Heart left ventricle (tissue), 16 donors: ENCODE results near the gene IFNA21. TPM values are rescaled to one million over a fixed set of nuclear protein-coding genes. Genes with fewer than 3 reads are reported as not detected.
"Not testable (repeated sequence)": the region's sequence is repeated elsewhere in the genome, so short reads cannot be mapped to it uniquely, and the experiment has no call there.

Experiments
- ATAC-seq, 4 donors: fragments of 200-7000 bp; cut with Tn5 transposase; one replicate each; pipeline ENCODE4 v1.9.1; 2020 to 2022; ENCODE audit warnings: moderate library complexity in 4 of 4, mild to moderate bottlenecking in 3 of 4, moderate number of reproducible peaks in 1 of 4
- DNase-seq, 5 donors: peaks; one replicate each; pipeline ENCODE4 v3.0.0-alpha.2; 2020
- H3K27ac ChIP-seq, 12 donors: fragments of 200-600 bp; sonication (generic) in 4 of 12; one replicate each; pipeline versions ENCODE4 v1.5.0 to v1.8.0; 2016 to 2022; ENCODE audit warnings: mild to moderate bottlenecking in 2 of 12
- H3K27me3 ChIP-seq, 9 donors: fragments of 200-600 bp; sonication (generic) in 2 of 9; one replicate each; pipeline versions ENCODE4 v1.5.1 to v1.8.0; 2016 to 2022; ENCODE audit warnings: mild to moderate bottlenecking in 3 of 9
- H3K36me3 ChIP-seq, 9 donors: fragments of 200-600 bp; sonication (generic) in 2 of 9; one replicate each; pipeline versions ENCODE4 v1.5.0 to v1.8.0; 2018 to 2022; ENCODE audit warnings: mild to moderate bottlenecking in 2 of 9
- H3K4me1 ChIP-seq, 12 donors: fragments of 200-600 bp; sonication (generic) in 4 of 12; one replicate each; pipeline versions ENCODE4 v1.5.0 to v1.8.0; 2016 to 2022; ENCODE audit warnings: mild to moderate bottlenecking in 3 of 12
- H3K4me3 ChIP-seq, 12 donors: fragments of 200-600 bp; sonication (generic) in 4 of 12; one replicate each; pipeline versions ENCODE4 v1.5.0 to v1.8.0; 2017 to 2022; ENCODE audit warnings: mild to moderate bottlenecking in 9 of 12, moderate library complexity in 4 of 12
- H3K9me3 ChIP-seq, 12 donors: fragments of 200-600 bp; sonication (generic) in 4 of 12; one replicate each; pipeline versions ENCODE4 v1.5.0 to v1.8.0; 2016 to 2022; ENCODE audit warnings: mild to moderate bottlenecking in 1 of 12
- CTCF ChIP-seq, 12 donors: fragments of 200-600 bp; sonication (generic) in 4 of 12; IDR thresholded peaks; one replicate each; pipeline versions ENCODE4 v1.5.0 to v1.8.0; 2018 to 2022; ENCODE audit warnings: antibody characterized with exemption in 12 of 12, mild to moderate bottlenecking in 5 of 12
- POLR2A ChIP-seq, 2 donors: fragments of 450-650 bp; IDR thresholded peaks; one replicate each; pipeline ENCODE4 v1.6.1; 2017; ENCODE audit warnings: antibody characterized with exemption in 2 of 2, mild to moderate bottlenecking in 2 of 2, moderate library complexity in 2 of 2
- WGBS, 4 donors: extraction: QIAGEN DNeasy Blood & Tissue Kit in 2 of 4; methylation state at CpG; one replicate each; pipeline versions ENCODE4 v1.1.5 to v1.1.7; 2013 to 2018; 5-methylcytosine and 5-hydroxymethylcytosine counted together
- intact Hi-C, 10 donors: fragments of 100-400 bp; cut with DNase I; formaldehyde crosslinking; loops; one replicate each; pipeline versions ENCODE4 v1.11.1 to v1.14.2; 2022
- polyA plus RNA-seq, 2 donors: library from polyadenylated mRNA; stranded (reverse); fragments of 200-250 nt; gene quantifications; one replicate each; pipeline ENCODE4 v1.2.3, GENCODE V29; 2013
- total RNA-seq, 9 donors: library from RNA; depleted of rRNA in 2 of 9; stranded (reverse); fragments of >200 nt in 2 of 9; fragmentation: NEBNext Ultra II Directional in 3 of 9; extraction: Animal tissue kit (Norgen Biotek cat#: 25700) in 3 of 9; gene quantifications; one replicate each; pipeline versions ENCODE4 v1.1.0 to v1.2.4, GENCODE V29; 2016 to 2023
- donor health status: ischemic (EF 13 %, LVEDD 7.1; RV severe dilation, severe dysfunction).
- donor health status: healthy with polysubstance abuse.
- donor health status: DM: no; HTN: yes; CAD: no.
- donor health status: DM: no; HTN: no; CAD: no.
- donor health status: ischemic (EF 25% LVEDD 6.9; RV normal size, moderate dysfunction).
- donor health status: ischemic (EF 25% LVEDD 5.7; RV mildly dilated, moderate dysfunction).
- donor health status: healthy.
- donor health status: DM: yes; HTN: yes; CAD: no.
- donor health status: ischemic (EF 35%, LVEDD 5.7; RV mildly dilated, moderate dysfunction).
- donor health status: nonischemic (EF 11% LVEDD 7.7; RV severe dilation, severe dysfunction).
- donor health status: DM: yes; HTN: yes; CAD: no.
- donor health status: PGD.
- donor health status: ischemic (EF 29% LVEDD 5.4; RV normal size, mild dysfunction).
- donor health status: nonischemic (EF 23%, LVEDD 6.1; RV moderate dilation, normal function).

The IFNA21 gene
- total and polyA plus RNA-seq, 11 donors: not detected

- Histone ChIP-seq H3K4me3 (no peak overlapping the region), H3K4me1 (no peaks in the 10 kb centered on the region), H3K27ac (no peak overlapping the region), H3K36me3 (no peaks in the 10 kb centered on the region), H3K27me3 (no peaks in the 10 kb centered on the region), H3K9me3 (no peaks in the 10 kb centered on the region)
- intact Hi-C loops: no loop called here
- ATAC-seq (no peak), DNase-seq (no peak)
- WGBS, 4 donors: 66 to 81% (median 72%) methylated on average over 3 of the region's 3 CpGs
- no peak for TF ChIP-seq CTCF (IDR thresholded peaks at IDR 0.05)
- TF ChIP-seq POLR2A (IDR thresholded peaks at IDR 0.05): no peak
Measured at GRCh38 chr9:21135736-21136135, 30.7 kb downstream of the IFNA21 start.

- H3K27ac ChIP-seq, H3K36me3 ChIP-seq, ATAC-seq, DNase-seq, intact Hi-C loops, H3K4me3 ChIP-seq, H3K4me1 ChIP-seq, H3K27me3 ChIP-seq, H3K9me3 ChIP-seq: not testable (repeated sequence)
Measured at GRCh38 chr9:21128186-21128585, 38.3 kb downstream of the IFNA21 start.

- peaks cover 0 to 8% (median 0%) of the 10 kb centered on the region in 12 donors for H3K4me1 ChIP-seq
- intact Hi-C loops: no loop called here
- ATAC-seq (no peak), DNase-seq (no peak)
- no peaks in the 10 kb centered on the region for H3K36me3 ChIP-seq
- no peak overlapping the region for H3K27ac ChIP-seq
- WGBS, 4 donors: 77 to 95% (median 92%) methylated on average over 4 of the region's 4 CpGs
- H3K9me3 ChIP-seq: no peaks in the 10 kb centered on the region
- H3K4me3 ChIP-seq: no peak overlapping the region
- no peaks in the 10 kb centered on the region for H3K27me3 ChIP-seq
- TF ChIP-seq POLR2A (IDR thresholded peaks at IDR 0.05): no peak
- TF ChIP-seq CTCF (IDR thresholded peaks at IDR 0.05): no peak
Measured at GRCh38 chr9:21121595-21122251, 44.7 kb downstream of the IFNA21 start.

GRCh38 chr9:21121079-21121478 lies 45.4 kb downstream of the IFNA21 start:
- 88 to 93% (median 90%) methylated on average over 2 of the region's 2 CpGs for WGBS, 4 donors
- Histone ChIP-seq H3K27me3 (no peaks in the 10 kb centered on the region), H3K9me3 (no peaks in the 10 kb centered on the region), H3K27ac (no peak overlapping the region), H3K4me1 (peaks cover 0 to 8% (median 0%) of the 10 kb centered on the region in 12 donors), H3K4me3 (no peak overlapping the region), H3K36me3 (no peaks in the 10 kb centered on the region)
- intact Hi-C loops: no loop called here
- TF ChIP-seq CTCF (IDR thresholded peaks at IDR 0.05) (no peak), POLR2A (IDR thresholded peaks at IDR 0.05) (no peak)
- DNase-seq (no peak), ATAC-seq (no peak)
